Sigmoid colon (tissue), 4 donors: ENCODE results near the gene RNH1.

Source experiments
- EP300 ChIP-seq, 4 donors: sonication (generic); formaldehyde crosslinking; IDR thresholded peaks; one replicate each; pipeline ENCODE4 v1.6.1; 2017; ENCODE audit warnings: antibody characterized with exemption in 4 of 4
- POLR2A ChIP-seq, 2 donors: fragments of 450-650 bp; IDR thresholded peaks; one replicate each; pipeline ENCODE4 v1.6.1; 2016; ENCODE audit warnings: antibody characterized with exemption in 2 of 2, mild to moderate bottlenecking in 2 of 2, moderate library complexity in 2 of 2
- POLR2AphosphoS5 ChIP-seq, 4 donors: sonication (generic); formaldehyde crosslinking; IDR thresholded peaks; one replicate each; pipeline ENCODE4 v1.6.1; 2017; ENCODE audit warnings: antibody characterized with exemption in 4 of 4
- TF ChIP-seq, protein P1 (sequence below), 4 experiments: fragments of 450-650 bp in 3 of 4; fragments of 200-600 bp in 1 of 4; IDR thresholded peaks; one replicate each; pipeline ENCODE4 v1.5.1; 2016 to 2019; ENCODE audit warnings: antibody characterized with exemption in 4 of 4, mild to moderate bottlenecking in 3 of 4, moderate library complexity in 2 of 4

GRCh38 chr11:473962-474785, 32.9 kb downstream of the RNH1 start:
- TF ChIP-seq, protein P1, sequence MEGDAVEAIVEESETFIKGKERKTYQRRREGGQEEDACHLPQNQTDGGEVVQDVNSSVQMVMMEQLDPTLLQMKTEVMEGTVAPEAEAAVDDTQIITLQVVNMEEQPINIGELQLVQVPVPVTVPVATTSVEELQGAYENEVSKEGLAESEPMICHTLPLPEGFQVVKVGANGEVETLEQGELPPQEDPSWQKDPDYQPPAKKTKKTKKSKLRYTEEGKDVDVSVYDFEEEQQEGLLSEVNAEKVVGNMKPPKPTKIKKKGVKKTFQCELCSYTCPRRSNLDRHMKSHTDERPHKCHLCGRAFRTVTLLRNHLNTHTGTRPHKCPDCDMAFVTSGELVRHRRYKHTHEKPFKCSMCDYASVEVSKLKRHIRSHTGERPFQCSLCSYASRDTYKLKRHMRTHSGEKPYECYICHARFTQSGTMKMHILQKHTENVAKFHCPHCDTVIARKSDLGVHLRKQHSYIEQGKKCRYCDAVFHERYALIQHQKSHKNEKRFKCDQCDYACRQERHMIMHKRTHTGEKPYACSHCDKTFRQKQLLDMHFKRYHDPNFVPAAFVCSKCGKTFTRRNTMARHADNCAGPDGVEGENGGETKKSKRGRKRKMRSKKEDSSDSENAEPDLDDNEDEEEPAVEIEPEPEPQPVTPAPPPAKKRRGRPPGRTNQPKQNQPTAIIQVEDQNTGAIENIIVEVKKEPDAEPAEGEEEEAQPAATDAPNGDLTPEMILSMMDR (IDR thresholded peaks at IDR 0.05) = no peak
- TF ChIP-seq EP300 (IDR thresholded peaks at IDR 0.05) (no peak), POLR2AphosphoS5 (IDR thresholded peaks at IDR 0.05) (no peak), POLR2A (IDR thresholded peaks at IDR 0.05) (no peak)
